CD14-positive monocyte (primary cell): Measurements from ENCODE around the gene PBX4. TPM values are rescaled to one million over a fixed set of nuclear protein-coding genes. Genes with fewer than 3 reads are reported as not detected.

ENCODE experiments used
- DNase-seq, 3 donors: peaks; one replicate each; pipeline ENCODE4 v3.0.0-alpha.2; 2011 to 2022
- H2AFZ ChIP-seq: 2 replicates; pipeline ENCODE4 v1.6.0; 2012; ENCODE audit warnings: mild to moderate bottlenecking, low read depth, low read length, inconsistent platforms; ENCODE audit not compliant: insufficient read depth, poor library complexity, severe bottlenecking
- H3K27ac ChIP-seq, 2 donors: 1 replicate in 1 of 2; 2 replicates in 1 of 2; pipeline ENCODE4 v1.5.1; 2012 to 2013; ENCODE audit warnings: low read length in 2 of 2, control low read depth in 1 of 2, inconsistent platforms in 1 of 2, low read depth in 1 of 2, mild to moderate bottlenecking in 1 of 2
- H3K27me3 ChIP-seq, 2 donors: one replicate each; pipeline versions ENCODE4 v1.6.0 to v1.6.1; 2011 to 2013; ENCODE audit warnings: low read length in 2 of 2; ENCODE audit not compliant: control insufficient read depth in 2 of 2, insufficient read depth in 2 of 2
- H3K36me3 ChIP-seq, 2 donors: replicated peaks in 1 of 2; 1 replicate in 1 of 2; 2 replicates in 1 of 2; pipeline versions ENCODE4 v1.5.1 to v1.6.1; 2012 to 2013; ENCODE audit warnings: low read length in 2 of 2, control low read depth in 1 of 2, inconsistent platforms in 1 of 2, mild to moderate bottlenecking in 1 of 2; ENCODE audit not compliant: insufficient read depth in 2 of 2, control insufficient read depth in 1 of 2
- H3K4me1 ChIP-seq, 2 donors: 1 replicate in 1 of 2; 2 replicates in 1 of 2; pipeline versions ENCODE4 v1.5.1 to v1.6.1; 2012 to 2013; ENCODE audit warnings: low read length in 2 of 2, control low read depth in 1 of 2, inconsistent platforms in 1 of 2, mild to moderate bottlenecking in 1 of 2, moderate library complexity in 1 of 2; ENCODE audit not compliant: insufficient read depth in 2 of 2, control insufficient read depth in 1 of 2
- H3K4me2 ChIP-seq: replicated peaks from 2 replicates; pipeline ENCODE3; 2012; ENCODE audit warnings: low read length, moderate library complexity, mild to moderate bottlenecking; ENCODE audit not compliant: poor library complexity, severe bottlenecking; ENCODE audit errors: extremely low read depth
- H3K4me3 ChIP-seq, 3 experiments: fragments of 200-600 bp in 1 of 3; sonication (generic) in 1 of 3; replicated peaks in 1 of 3; 1 replicate in 2 of 3; 2 replicates in 1 of 3; pipeline ENCODE4 v1.5.1; 2011 to 2013; ENCODE audit warnings: low read length in 3 of 3, mild to moderate bottlenecking in 3 of 3, control low read depth in 2 of 3, low read depth in 2 of 3, inconsistent platforms in 1 of 3, moderate library complexity in 1 of 3
- H3K79me2 ChIP-seq: 2 replicates; pipeline ENCODE4 v1.6.0; 2012; ENCODE audit warnings: mild to moderate bottlenecking, control low read depth, inconsistent platforms, low read length, moderate library complexity; ENCODE audit not compliant: insufficient read depth
- H3K9ac ChIP-seq: 2 replicates; pipeline ENCODE4 v1.6.0; 2017; ENCODE audit warnings: low read length, mild to moderate bottlenecking; ENCODE audit not compliant: insufficient read depth, poor library complexity, severe bottlenecking
- H3K9me3 ChIP-seq, 2 donors: replicated peaks in 1 of 2; 1 replicate in 1 of 2; 2 replicates in 1 of 2; pipeline versions ENCODE4 v1.5.1 to v1.6.1; 2012 to 2013; ENCODE audit warnings: low read length in 2 of 2, control low read depth in 1 of 2; ENCODE audit not compliant: control insufficient read depth in 1 of 2, insufficient read depth in 1 of 2
- H4K20me1 ChIP-seq: 2 replicates; pipeline ENCODE4 v1.6.0; 2012; ENCODE audit warnings: mild to moderate bottlenecking, low read length, control low read depth, moderate library complexity; ENCODE audit not compliant: insufficient read depth
- H3K27ac Mint-ChIP-seq, 7 donors: one replicate each; pipeline ENCODE4 v1.8.0; 2020; ENCODE audit warnings: mild to moderate bottlenecking in 7 of 7, mixed read lengths in 7 of 7, moderate library complexity in 6 of 7, inconsistent platforms in 2 of 7
- H3K27me3 Mint-ChIP-seq, 3 donors: one replicate each; pipeline ENCODE4 v1.8.0; 2021 to 2022; ENCODE audit warnings: low read depth in 3 of 3, mild to moderate bottlenecking in 3 of 3, mixed read lengths in 3 of 3, moderate library complexity in 3 of 3, inconsistent platforms in 1 of 3
- H3K36me3 Mint-ChIP-seq, 2 donors: one replicate each; pipeline ENCODE4 v1.8.0; 2020; ENCODE audit warnings: mixed read lengths in 2 of 2, inconsistent platforms in 1 of 2, mild to moderate bottlenecking in 1 of 2
- H3K4me1 Mint-ChIP-seq: one replicate; pipeline ENCODE4 v1.8.0; 2020; ENCODE audit warnings: mild to moderate bottlenecking, mixed read lengths
- H3K4me3 Mint-ChIP-seq, 2 donors: one replicate each; pipeline ENCODE4 v1.8.0; 2020; ENCODE audit warnings: mild to moderate bottlenecking in 2 of 2, mixed read lengths in 2 of 2, moderate library complexity in 1 of 2
- H3K9me3 Mint-ChIP-seq, 7 donors: one replicate each; pipeline ENCODE4 v1.8.0; 2020 to 2022; ENCODE audit warnings: mixed read lengths in 7 of 7, mild to moderate bottlenecking in 6 of 7, moderate library complexity in 6 of 7, inconsistent platforms in 2 of 7
- WGBS: methylation state at CpG from one replicate; pipeline ENCODE4 v1.1.5; 2013; ENCODE audit warnings: missing lambda C conversion rate; ENCODE audit not compliant: insufficient coverage; 5-methylcytosine and 5-hydroxymethylcytosine counted together
- intact Hi-C, 2 donors: fragments of 100-400 bp; cut with micrococcal nuclease; formaldehyde crosslinking; loops; one replicate each; pipeline versions ENCODE4 v1.15.0 to v1.15.1; 2023
- polyA plus RNA-seq, 3 donors: library from polyadenylated mRNA; depleted of rRNA in 1 of 3; unstranded in 2 of 3; stranded (reverse) in 1 of 3; fragments of 300-500 nt in 2 of 3; fragments of >200 nt in 1 of 3; fragmentation: Illumina TruSeq in 2 of 3; gene quantifications; 1 replicate in 2 of 3; 2 replicates in 1 of 3; pipeline ENCODE4 v1.2.3, GENCODE V29; 2012 to 2021
- TF ChIP-seq, protein P1 (sequence below): fragments of 200-600 bp; IDR thresholded peaks from one replicate; pipeline ENCODE4 v1.8.0; 2022; ENCODE audit warnings: antibody characterized with exemption, mild to moderate bottlenecking

Gene PBX4
- polyA plus RNA-seq, 3 donors, result 2.4 TPM; not detected in 2

DNA sequence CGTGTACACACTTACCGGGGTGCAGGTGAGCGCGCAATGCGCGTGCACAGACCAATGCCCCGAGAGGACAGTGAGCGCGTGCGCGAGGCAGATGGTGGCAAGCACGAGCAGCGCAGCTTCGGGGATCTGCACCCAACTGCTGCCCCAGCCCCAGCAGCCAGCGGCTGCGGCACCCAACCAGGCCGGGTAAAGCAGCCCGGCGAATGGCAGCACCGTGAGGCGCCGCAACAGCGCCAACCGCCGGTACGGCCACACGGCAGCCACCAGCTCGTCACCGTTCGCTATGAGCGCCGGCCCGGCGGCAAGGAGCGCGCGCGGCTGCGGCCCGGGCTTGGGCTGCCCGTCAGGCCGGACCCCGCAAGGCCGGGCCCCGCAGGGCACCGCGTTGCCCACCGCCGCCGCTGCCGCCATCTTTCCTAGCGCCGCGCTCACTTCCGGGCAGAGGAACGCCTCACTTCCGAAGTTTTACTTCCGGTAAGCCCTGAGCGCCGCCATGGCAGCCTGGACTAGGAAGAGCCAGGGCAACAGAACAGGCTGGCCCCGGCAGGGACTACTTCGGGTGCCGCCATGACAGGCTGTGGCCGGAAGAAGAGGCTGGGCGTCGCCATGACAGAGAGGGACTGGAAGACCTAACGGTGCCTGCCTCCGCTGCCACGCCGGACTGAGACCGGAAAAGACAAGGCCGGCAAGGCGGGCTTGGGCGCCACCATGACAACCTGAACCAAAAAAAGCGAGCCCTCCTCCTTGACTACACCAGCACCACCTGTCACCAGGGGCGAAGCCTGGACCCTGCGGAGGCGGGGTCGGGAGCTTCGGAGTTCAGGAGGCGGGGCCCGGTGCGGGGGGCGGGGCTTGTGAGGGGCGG, 45.0 kb upstream of the PBX4 start, which contains the start of gene ATP13A1:
Gene ATP13A1 (minus strand): TSS at position 421 of the 865 bp plus-strand sequence. CDS start 10 bp downstream, at position 411.
- DNase-seq, result peak; percentile 96 to 99 (median 97)
- H3K27me3 Mint-ChIP-seq, result peaks cover 0 to 4% (median 2%) of the 10 kb centered on the region in 3 donors
- H3K4me3 Mint-ChIP-seq, result peak within 1 kb of the TSS; percentile 90 to 94
- H3K4me1 Mint-ChIP-seq, result peaks cover 32% of the 10 kb centered on the region
- Histone ChIP-seq H2AFZ (peak within 1 kb of the TSS; percentile 85), H3K79me2 (peaks cover 50% of the 10 kb centered on the region), H3K4me3 (peak within 1 kb of the TSS; percentile 80 to 95 (median 93)), H3K9ac (peak within 1 kb of the TSS; percentile 88), H3K36me3 (peaks cover 15 to 16% of the 10 kb centered on the region in 2 donors), H3K9me3 (no peaks in the 10 kb centered on the region), H3K27me3 (no peaks in the 10 kb centered on the region), H4K20me1 (peaks cover 4% of the 10 kb centered on the region), H3K4me1 (peaks cover 28 to 42% of the 10 kb centered on the region in 2 donors), H3K27ac (peak within 1 kb of the TSS; percentile 96 to 99), H3K4me2 (peak within 1 kb of the TSS; percentile 96)
- TF ChIP-seq, protein P1, sequence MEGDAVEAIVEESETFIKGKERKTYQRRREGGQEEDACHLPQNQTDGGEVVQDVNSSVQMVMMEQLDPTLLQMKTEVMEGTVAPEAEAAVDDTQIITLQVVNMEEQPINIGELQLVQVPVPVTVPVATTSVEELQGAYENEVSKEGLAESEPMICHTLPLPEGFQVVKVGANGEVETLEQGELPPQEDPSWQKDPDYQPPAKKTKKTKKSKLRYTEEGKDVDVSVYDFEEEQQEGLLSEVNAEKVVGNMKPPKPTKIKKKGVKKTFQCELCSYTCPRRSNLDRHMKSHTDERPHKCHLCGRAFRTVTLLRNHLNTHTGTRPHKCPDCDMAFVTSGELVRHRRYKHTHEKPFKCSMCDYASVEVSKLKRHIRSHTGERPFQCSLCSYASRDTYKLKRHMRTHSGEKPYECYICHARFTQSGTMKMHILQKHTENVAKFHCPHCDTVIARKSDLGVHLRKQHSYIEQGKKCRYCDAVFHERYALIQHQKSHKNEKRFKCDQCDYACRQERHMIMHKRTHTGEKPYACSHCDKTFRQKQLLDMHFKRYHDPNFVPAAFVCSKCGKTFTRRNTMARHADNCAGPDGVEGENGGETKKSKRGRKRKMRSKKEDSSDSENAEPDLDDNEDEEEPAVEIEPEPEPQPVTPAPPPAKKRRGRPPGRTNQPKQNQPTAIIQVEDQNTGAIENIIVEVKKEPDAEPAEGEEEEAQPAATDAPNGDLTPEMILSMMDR, result peak; percentile 14
- H3K27ac Mint-ChIP-seq, result peak within 1 kb of the TSS; percentile 95 to 99 (median 98)
- H3K36me3 Mint-ChIP-seq, result peaks cover 16 to 23% of the 10 kb centered on the region in 2 donors
- H3K9me3 Mint-ChIP-seq, result peaks cover 0 to 11% (median 0%) of the 10 kb centered on the region in 7 donors
- intact Hi-C loops, result loop anchor here in 1 of 2 donors (5.0 to 10.0 kb wide), 2 partner anchors 241 to 1844 kb away; partner anchors contain the start of genes ZNF429 and ZNF93
- WGBS, result under 1% methylated on average over 75 of the region's 85 CpGs

DNA sequence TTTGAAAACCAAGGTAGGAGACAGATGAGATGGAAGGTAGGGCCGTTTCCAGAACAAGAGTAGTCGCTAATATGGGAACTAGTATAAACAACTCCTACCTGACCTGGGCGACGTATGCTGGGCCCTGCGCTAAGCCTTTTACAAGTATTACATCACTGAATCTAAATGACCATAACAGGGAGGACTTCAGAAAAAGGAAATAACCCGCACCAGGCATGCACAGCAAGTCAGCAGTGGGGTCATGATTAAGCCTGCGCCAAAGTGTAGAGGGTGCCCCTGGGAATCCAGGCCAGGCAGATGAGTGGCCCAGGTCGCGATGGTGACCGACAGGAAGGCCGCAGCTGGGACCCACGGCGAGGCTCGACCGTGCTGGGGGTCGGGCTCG, 44.4 kb upstream of the PBX4 start:
- Mint-ChIP-seq H3K27ac (peak overlapping the region; percentile 90 to 98 (median 94)), H3K9me3 (peaks cover 0 to 10% (median 0%) of the 10 kb centered on the region in 7 donors), H3K36me3 (peaks cover 22 to 29% of the 10 kb centered on the region in 2 donors), H3K27me3 (peaks cover 0 to 4% (median 2%) of the 10 kb centered on the region in 3 donors), H3K4me3 (peak overlapping the region; percentile 88 to 90), H3K4me1 (peaks cover 26% of the 10 kb centered on the region)
- no peaks in the 10 kb centered on the region for H3K9me3 ChIP-seq
- peak overlapping the region; percentile 80 to 95 (median 93) for H3K4me3 ChIP-seq
- peaks cover 24 to 35% of the 10 kb centered on the region in 2 donors for H3K4me1 ChIP-seq
- TF ChIP-seq, protein P1, result no peak
- peak overlapping the region; percentile 85 for H2AFZ ChIP-seq
- no peaks in the 10 kb centered on the region for H3K27me3 ChIP-seq
- DNase-seq, result peak; percentile 15 to 63 (median 43)
- H3K79me2 ChIP-seq, result peaks cover 51% of the 10 kb centered on the region
- H3K4me2 ChIP-seq, result peak overlapping the region; percentile 96
- intact Hi-C loops, result loop anchor here in 1 of 2 donors (5.0 to 10.0 kb wide), 2 partner anchors 242 to 1844 kb away; partner anchors contain the start of genes ZNF429 and ZNF93
- 1% methylated on average over 12 of the region's 17 CpGs for WGBS
- H4K20me1 ChIP-seq, result peaks cover 4% of the 10 kb centered on the region
- peak overlapping the region; percentile 88 for H3K9ac ChIP-seq
- H3K27ac ChIP-seq, result peak overlapping the region; percentile 96 to 99
- H3K36me3 ChIP-seq, result peaks cover 20 to 23% of the 10 kb centered on the region in 2 donors
